H9 (cell line): ENCODE data around the gene ROBO1. TPM values are rescaled to one million over a fixed set of nuclear protein-coding genes. Genes with fewer than 3 reads are reported as not detected.

Experiments used
- DNase-seq: peaks from one replicate; pipeline ENCODE4 v3.0.0-alpha.2; 2017
- H2AFZ ChIP-seq: one replicate; pipeline ENCODE4 v1.6.1; 2013; ENCODE audit warnings: mild to moderate bottlenecking, low read length, control low read depth, moderate library complexity
- H2AK5ac ChIP-seq: 2 replicates; pipeline ENCODE4 v1.6.1; 2013; ENCODE audit warnings: low read length, control low read depth, mixed read lengths; ENCODE audit not compliant: insufficient read length
- H2BK120ac ChIP-seq: one replicate; pipeline ENCODE4 v1.6.1; 2013; ENCODE audit warnings: low read depth, mild to moderate bottlenecking, low read length, control low read depth, inconsistent platforms; ENCODE audit not compliant: poor library complexity, severe bottlenecking
- H2BK12ac ChIP-seq: 2 replicates; pipeline ENCODE4 v1.6.1; 2013; ENCODE audit warnings: low read length, control low read depth, mixed read lengths, low read depth; ENCODE audit not compliant: insufficient read length
- H2BK15ac ChIP-seq: 2 replicates; pipeline ENCODE4 v1.6.1; 2013; ENCODE audit warnings: low read depth, low read length, control low read depth
- H2BK20ac ChIP-seq: one replicate; pipeline ENCODE4 v1.6.1; 2013; ENCODE audit warnings: low read depth, mild to moderate bottlenecking, low read length, control low read depth, inconsistent platforms; ENCODE audit not compliant: poor library complexity, severe bottlenecking
- H2BK5ac ChIP-seq: 2 replicates; pipeline ENCODE4 v1.6.1; 2013; ENCODE audit warnings: low read length, control low read depth, mixed read lengths; ENCODE audit not compliant: insufficient read length
- H3K14ac ChIP-seq: 2 replicates; pipeline ENCODE4 v1.6.1; 2013; ENCODE audit warnings: low read length, control low read depth; ENCODE audit not compliant: insufficient read depth
- H3K18ac ChIP-seq: 2 replicates; pipeline ENCODE4 v1.6.1; 2013; ENCODE audit warnings: low read depth, mild to moderate bottlenecking, mixed read lengths, low read length, control low read depth; ENCODE audit not compliant: insufficient read length
- H3K23ac ChIP-seq: 2 replicates; pipeline ENCODE4 v1.6.1; 2013; ENCODE audit warnings: low read length, control low read depth, mixed read lengths, low read depth; ENCODE audit not compliant: insufficient read length
- H3K23me2 ChIP-seq: 2 replicates; pipeline ENCODE4 v1.6.1; 2013; ENCODE audit warnings: low read depth, mild to moderate bottlenecking, mixed read lengths, low read length, control low read depth; ENCODE audit not compliant: insufficient read length, poor library complexity, severe bottlenecking
- H3K27ac ChIP-seq: 2 replicates; pipeline ENCODE4 v1.5.1; 2013; ENCODE audit warnings: low read length, control low read depth, mixed read lengths, low read depth; ENCODE audit not compliant: insufficient read length
- H3K27me3 ChIP-seq: 2 replicates; pipeline ENCODE4 v1.6.1; 2013; ENCODE audit warnings: low read length, control low read depth, inconsistent platforms; ENCODE audit not compliant: insufficient read depth
- H3K4ac ChIP-seq: 2 replicates; pipeline ENCODE4 v1.6.1; 2013; ENCODE audit warnings: low read depth, mild to moderate bottlenecking, control low read depth, inconsistent platforms, low read length, moderate library complexity
- H3K4me1 ChIP-seq: 2 replicates; pipeline ENCODE4 v1.6.1; 2013; ENCODE audit warnings: low read length, control low read depth, inconsistent platforms; ENCODE audit not compliant: insufficient read depth
- H3K4me2 ChIP-seq: 2 replicates; pipeline ENCODE4 v1.6.1; 2013; ENCODE audit warnings: low read length, control low read depth, mixed read lengths; ENCODE audit not compliant: insufficient read length, insufficient read depth
- H3K56ac ChIP-seq: 2 replicates; pipeline ENCODE4 v1.6.1; 2013; ENCODE audit warnings: low read depth, mild to moderate bottlenecking, mixed read lengths, low read length, control low read depth; ENCODE audit not compliant: insufficient read length
- H3K79me1 ChIP-seq: 2 replicates; pipeline ENCODE4 v1.6.1; 2013; ENCODE audit warnings: low read depth, mild to moderate bottlenecking, moderate library complexity, low read length, control low read depth, inconsistent platforms; ENCODE audit not compliant: insufficient read depth, poor library complexity, severe bottlenecking
- H3K79me2 ChIP-seq: 2 replicates; pipeline ENCODE4 v1.6.1; 2013; ENCODE audit warnings: low read length, control low read depth, inconsistent platforms; ENCODE audit not compliant: insufficient read depth
- H3K9ac ChIP-seq: 2 replicates; pipeline ENCODE4 v1.6.1; 2013; ENCODE audit warnings: low read length, control low read depth, mixed read lengths; ENCODE audit not compliant: insufficient read length; ENCODE audit errors: extremely low read depth
- H3K9me3 ChIP-seq: one replicate; pipeline ENCODE4 v1.6.1; 2013; ENCODE audit warnings: low read depth, low read length, inconsistent platforms; ENCODE audit not compliant: control insufficient read depth
- H3T11ph ChIP-seq: one replicate; pipeline ENCODE4 v1.6.1; 2013; ENCODE audit warnings: mild to moderate bottlenecking, low read length, control low read depth, inconsistent platforms
- H4K20me1 ChIP-seq: one replicate; pipeline ENCODE4 v1.6.1; 2013; ENCODE audit not compliant: control insufficient read depth, insufficient read length, insufficient read depth
- H4K5ac ChIP-seq: 2 replicates; pipeline ENCODE4 v1.6.1; 2013; ENCODE audit warnings: low read depth, mild to moderate bottlenecking, mixed read lengths, low read length, control low read depth; ENCODE audit not compliant: insufficient read length
- H4K8ac ChIP-seq: replicated peaks from 2 replicates; pipeline ENCODE4 v1.6.1; 2013; ENCODE audit warnings: low read length, control low read depth, mixed read lengths, low read depth; ENCODE audit not compliant: insufficient read length
- H4K91ac ChIP-seq: 2 replicates; pipeline ENCODE4 v1.6.1; 2013; ENCODE audit warnings: low read depth, mild to moderate bottlenecking, moderate library complexity, mixed read lengths, low read length, control low read depth; ENCODE audit not compliant: insufficient read length
- H3K27ac Mint-ChIP-seq, 3 experiments: 2 replicates in 2 of 3; 3 replicates in 1 of 3; pipeline ENCODE4 v1.8.0; 2020 to 2021; ENCODE audit warnings: mixed read lengths in 3 of 3, mild to moderate bottlenecking in 1 of 3, moderate library complexity in 1 of 3
- H3K27me3 Mint-ChIP-seq: 2 replicates; pipeline ENCODE4 v1.8.0; 2021; ENCODE audit warnings: low read depth, mild to moderate bottlenecking, moderate library complexity, mixed read lengths
- H3K36me3 Mint-ChIP-seq, 3 experiments: 2 replicates in 2 of 3; 3 replicates in 1 of 3; pipeline ENCODE4 v1.8.0; 2020 to 2021; ENCODE audit warnings: low read depth in 3 of 3, mixed read lengths in 3 of 3; ENCODE audit not compliant: insufficient read depth in 1 of 3
- H3K4me1 Mint-ChIP-seq, 2 experiments: 2 replicates each; pipeline ENCODE4 v1.8.0; 2020; ENCODE audit warnings: mixed read lengths in 2 of 2
- H3K4me3 Mint-ChIP-seq, 2 experiments: 2 replicates in 1 of 2; 3 replicates in 1 of 2; pipeline ENCODE4 v1.8.0; 2020 to 2021; ENCODE audit warnings: mild to moderate bottlenecking in 2 of 2, mixed read lengths in 2 of 2, moderate library complexity in 1 of 2
- H3K9me3 Mint-ChIP-seq, 2 experiments: 2 replicates in 1 of 2; 3 replicates in 1 of 2; pipeline ENCODE4 v1.8.0; 2020; ENCODE audit warnings: mild to moderate bottlenecking in 2 of 2, mixed read lengths in 2 of 2, moderate library complexity in 1 of 2
- CTCF ChIP-seq: fragments of 200-600 bp; sonication (generic); conservative IDR thresholded peaks from 3 replicates; pipeline ENCODE4 v1.8.0; 2021; ENCODE audit warnings: antibody characterized with exemption, mild to moderate bottlenecking
- WGBS: extraction: QIAGEN DNeasy Blood & Tissue Kit; methylation state at CpG from one replicate; pipeline ENCODE4 v1.1.7; 2013; ENCODE audit warnings: missing lambda C conversion rate, low lambda C conversion rate, mixed read lengths; ENCODE audit not compliant: insufficient read length; ENCODE audit errors: extremely low coverage; 5-methylcytosine and 5-hydroxymethylcytosine counted together
- total RNA-seq: library from RNA; stranded (reverse); gene quantifications from 2 replicates; pipeline ENCODE4 v1.2.1, GENCODE V29; 2021

The ROBO1 gene
- total RNA-seq, 1 experiment from 2014 or later, result 62.7 TPM

- H3K27ac ChIP-seq, result no peak overlapping the region
- no peak overlapping the region for H3K4me2 ChIP-seq
- no peak overlapping the region for H4K5ac ChIP-seq
- no peaks in the 10 kb centered on the region; a peak in 1 of 5 replicates for H3K9me3 Mint-ChIP-seq
- H3T11ph ChIP-seq, result no peak overlapping the region
- H2AK5ac ChIP-seq, result no peak overlapping the region
- H2BK12ac ChIP-seq, result no peak overlapping the region
- H3K23me2 ChIP-seq, result no peaks in the 10 kb centered on the region
- no peak overlapping the region for H2AFZ ChIP-seq
- no peak overlapping the region for H2BK20ac ChIP-seq
- no peak overlapping the region for H3K18ac ChIP-seq
- no peak overlapping the region for H3K56ac ChIP-seq
- no peaks in the 10 kb centered on the region for H3K4me1 Mint-ChIP-seq
- H3K4me1 ChIP-seq, result no peaks in the 10 kb centered on the region
- H3K27ac Mint-ChIP-seq, result no peak overlapping the region
- H3K23ac ChIP-seq, result no peak overlapping the region
- H3K36me3 Mint-ChIP-seq, result no peaks in the 10 kb centered on the region
- H3K27me3 ChIP-seq, result no peaks in the 10 kb centered on the region
- H3K4ac ChIP-seq, result no peak overlapping the region
- no peak overlapping the region for H2BK120ac ChIP-seq
- no peak overlapping the region for H3K4me3 Mint-ChIP-seq
- DNase-seq, result no peak
- TF ChIP-seq CTCF, result no peak
- no peak overlapping the region for H4K91ac ChIP-seq
- H2BK15ac ChIP-seq, result no peak overlapping the region
- H4K8ac ChIP-seq, result no peak overlapping the region
- H3K14ac ChIP-seq, result no peak overlapping the region
- no peaks in the 10 kb centered on the region for H3K9me3 ChIP-seq
- H3K79me2 ChIP-seq, result no peaks in the 10 kb centered on the region
- H4K20me1 ChIP-seq, result no peaks in the 10 kb centered on the region
- H3K27me3 Mint-ChIP-seq, result no peaks in the 10 kb centered on the region
- no peak overlapping the region for H2BK5ac ChIP-seq
- H3K79me1 ChIP-seq, result no peaks in the 10 kb centered on the region
- no CpG with 5 or more reads among the region's 1 CpG for WGBS
- H3K9ac ChIP-seq, result no peak overlapping the region
These were observed 510.0 kb downstream of the ROBO1 start for GRCh38 chr3:79257791-79258190.
